ENCODE measurements around the gene BAHCC1. TPM values are rescaled to one million over a fixed set of nuclear protein-coding genes. Genes with fewer than 3 reads are reported as not detected.

Gene BAHCC1
- total RNA-seq, 1 donor from 2014 or later, result 10.7 TPM

GRCh38 chr17:81489998-81490992 is 95.0 kb downstream of the BAHCC1 start:
- peak overlapping the region; percentile 39 for H3K27ac Mint-ChIP-seq (ENCODE audit: unreplicated experiment)
- peaks cover 15% of the 10 kb centered on the region for H3K4me1 Mint-ChIP-seq (ENCODE audit: unreplicated experiment)
- no peaks in the 10 kb centered on the region for H3K36me3 Mint-ChIP-seq (ENCODE audit: low read depth, unreplicated experiment)
- peaks cover 13% of the 10 kb centered on the region for H3K27me3 Mint-ChIP-seq (ENCODE audit: unreplicated experiment)
- no peaks in the 10 kb centered on the region for H3K9me3 Mint-ChIP-seq (ENCODE audit: unreplicated experiment)
- no peak overlapping the region for H3K4me3 Mint-ChIP-seq (ENCODE audit: unreplicated experiment)
- DNase-seq (ENCODE audit: low spot score), result no peak
- TF ChIP-seq CTCF (IDR thresholded peaks at IDR 0.05; ENCODE audit: unreplicated experiment), result no peak

- Mint-ChIP-seq H3K4me3 (ENCODE audit: unreplicated experiment) (no peak overlapping the region), H3K9me3 (ENCODE audit: unreplicated experiment) (no peaks in the 10 kb centered on the region), H3K27ac (ENCODE audit: unreplicated experiment) (no peak overlapping the region), H3K4me1 (ENCODE audit: unreplicated experiment) (peaks cover 12% of the 10 kb centered on the region), H3K27me3 (ENCODE audit: unreplicated experiment) (peaks cover 13% of the 10 kb centered on the region), H3K36me3 (ENCODE audit: low read depth, unreplicated experiment) (no peaks in the 10 kb centered on the region)
- TF ChIP-seq CTCF (IDR thresholded peaks at IDR 0.05; ENCODE audit: unreplicated experiment), result no peak
- DNase-seq (ENCODE audit: low spot score), result no peak
Observed at GRCh38 chr17:81491181-81491581, 95.9 kb downstream of the BAHCC1 start.

- Mint-ChIP-seq H3K36me3 (ENCODE audit: low read depth, unreplicated experiment) (no peaks in the 10 kb centered on the region), H3K27me3 (ENCODE audit: unreplicated experiment) (peaks cover 13% of the 10 kb centered on the region), H3K4me3 (ENCODE audit: unreplicated experiment) (no peak overlapping the region)
Observed at GRCh38 chr17:81491761-81492160, 96.5 kb downstream of the BAHCC1 start.

GRCh38 chr17:81492202-81492601 is 96.9 kb downstream of the BAHCC1 start:
- no peaks in the 10 kb centered on the region for H3K36me3 Mint-ChIP-seq (ENCODE audit: low read depth, unreplicated experiment)
- H3K4me1 Mint-ChIP-seq (ENCODE audit: unreplicated experiment), result peaks cover 9% of the 10 kb centered on the region
- TF ChIP-seq CTCF (IDR thresholded peaks at IDR 0.05; ENCODE audit: unreplicated experiment), result no peak
- peaks cover 13% of the 10 kb centered on the region for H3K27me3 Mint-ChIP-seq (ENCODE audit: unreplicated experiment)
- no peak overlapping the region for H3K27ac Mint-ChIP-seq (ENCODE audit: unreplicated experiment)
- no peak overlapping the region for H3K4me3 Mint-ChIP-seq (ENCODE audit: unreplicated experiment)
- DNase-seq (ENCODE audit: low spot score), result no peak
- no peaks in the 10 kb centered on the region for H3K9me3 Mint-ChIP-seq (ENCODE audit: unreplicated experiment)

More at GRCh38 chr17:81491761-81492160, 96.5 kb downstream of the BAHCC1 start:
- no peaks in the 10 kb centered on the region for H3K9me3 Mint-ChIP-seq (ENCODE audit: unreplicated experiment)
- no peak overlapping the region for H3K27ac Mint-ChIP-seq (ENCODE audit: unreplicated experiment)
- DNase-seq (ENCODE audit: low spot score), result no peak
- TF ChIP-seq CTCF (IDR thresholded peaks at IDR 0.05; ENCODE audit: unreplicated experiment), result no peak
- peaks cover 9% of the 10 kb centered on the region for H3K4me1 Mint-ChIP-seq (ENCODE audit: unreplicated experiment)

- no peaks in the 10 kb centered on the region for H3K9me3 Mint-ChIP-seq (ENCODE audit: unreplicated experiment)
- no peak for TF ChIP-seq CTCF (IDR thresholded peaks at IDR 0.05; ENCODE audit: unreplicated experiment)
- H3K27ac Mint-ChIP-seq (ENCODE audit: unreplicated experiment), result no peak overlapping the region
- peaks cover 13% of the 10 kb centered on the region for H3K27me3 Mint-ChIP-seq (ENCODE audit: unreplicated experiment)
- no peak overlapping the region for H3K4me3 Mint-ChIP-seq (ENCODE audit: unreplicated experiment)
- H3K4me1 Mint-ChIP-seq (ENCODE audit: unreplicated experiment), result peaks cover 9% of the 10 kb centered on the region
- no peak for DNase-seq (ENCODE audit: low spot score)
- no peaks in the 10 kb centered on the region for H3K36me3 Mint-ChIP-seq (ENCODE audit: low read depth, unreplicated experiment)
Observed at GRCh38 chr17:81492706-81493105, 97.4 kb downstream of the BAHCC1 start.

All from endothelial cell (in vitro differentiated cells).